Esophagus mucosa (tissue), 1 donor: Measurements from ENCODE around the gene TXNL4B. TPM values are rescaled to one million over a fixed set of nuclear protein-coding genes. Genes with fewer than 3 reads are reported as not detected.
A peak's percentile ranks its signal among the peaks of the same experiment; 100 is the strongest.
"Not testable (repeated sequence)": the region's sequence is repeated elsewhere in the genome, so short reads cannot be mapped to it uniquely, and the experiment has no call there.

Experiments used
- ATAC-seq: fragments of 200-7000 bp; cut with Tn5 transposase; one replicate; pipeline ENCODE4 v1.9.1; 2020
- total RNA-seq: library from RNA; stranded (reverse); gene quantifications from one replicate; pipeline ENCODE4 v1.2.4, GENCODE V29; 2023
- donor health status: DM: yes; HTN: yes; CAD: no.

Gene TXNL4B
- total RNA-seq, 1 donor from 2014 or later = 10.0 TPM

- ATAC-seq = no peak
Measured at GRCh38 chr16:72111657-72112451, 18.4 kb upstream of the TXNL4B start.

- ATAC-seq = peak; percentile 7
Measured at GRCh38 chr16:72110662-72111615, 17.5 kb upstream of the TXNL4B start.

GRCh38 chr16:72109966-72110530, 16.6 kb upstream of the TXNL4B start:
- ATAC-seq = no peak

- ATAC-seq = no peak
Measured at GRCh38 chr16:72109300-72109699, 15.9 kb upstream of the TXNL4B start.

GRCh38 chr16:72108353-72109102, 15.1 kb upstream of the TXNL4B start:
- no peak for ATAC-seq

GRCh38 chr16:72107371-72107770, 14.0 kb upstream of the TXNL4B start:
- ATAC-seq = no peak

GRCh38 chr16:72105978-72106377, 12.6 kb upstream of the TXNL4B start:
- ATAC-seq = no peak

GRCh38 chr16:72104905-72105304, 11.5 kb upstream of the TXNL4B start:
- ATAC-seq = no peak

- no peak for ATAC-seq
Measured at GRCh38 chr16:72101195-72101594, 7.8 kb upstream of the TXNL4B start.

GRCh38 chr16:72099377-72099818, 6.0 kb upstream of the TXNL4B start:
- peak; percentile 85 for ATAC-seq

GRCh38 chr16:72098936-72099335, 5.5 kb upstream of the TXNL4B start:
- no peak for ATAC-seq

- ATAC-seq = peak; percentile 5
Measured at GRCh38 chr16:72094266-72094610, 818 bp upstream of the TXNL4B start.

- peak; percentile 30 for ATAC-seq
Measured at GRCh38 chr16:72092832-72093447, 480 bp downstream of the TXNL4B start.

GRCh38 chr16:72091217-72091616, 2.2 kb downstream of the TXNL4B start:
- ATAC-seq = no peak

- ATAC-seq = no peak
Measured at GRCh38 chr16:72085002-72085401, 8.4 kb downstream of the TXNL4B start.

GRCh38 chr16:72084445-72084844, 9.0 kb downstream of the TXNL4B start:
- no peak for ATAC-seq

GRCh38 chr16:72083778-72084404, 9.5 kb downstream of the TXNL4B start:
- ATAC-seq = no peak

GRCh38 chr16:72076991-72077706, 16.3 kb downstream of the TXNL4B start:
- not testable (repeated sequence) for ATAC-seq

GRCh38 chr16:72075067-72075466, 18.4 kb downstream of the TXNL4B start:
- not testable (repeated sequence) for ATAC-seq

GRCh38 chr16:72073560-72074230, 19.7 kb downstream of the TXNL4B start:
- no peak for ATAC-seq
